Activated CD4-positive, alpha-beta T cell treated with anti-CD3 and anti-CD28 coated beads, Interleukin-2, amount 50 U/mL, for 24 hours (primary cell): ENCODE data around the gene OR8H1.

Experiments used
- DNase-seq, 2 donors: peaks; one replicate each; pipeline ENCODE4 v3.0.0-alpha.2; 2020; ENCODE audit warnings: low read depth in 1 of 2, low spot score in 1 of 2

Gene OR8H1

DNA sequence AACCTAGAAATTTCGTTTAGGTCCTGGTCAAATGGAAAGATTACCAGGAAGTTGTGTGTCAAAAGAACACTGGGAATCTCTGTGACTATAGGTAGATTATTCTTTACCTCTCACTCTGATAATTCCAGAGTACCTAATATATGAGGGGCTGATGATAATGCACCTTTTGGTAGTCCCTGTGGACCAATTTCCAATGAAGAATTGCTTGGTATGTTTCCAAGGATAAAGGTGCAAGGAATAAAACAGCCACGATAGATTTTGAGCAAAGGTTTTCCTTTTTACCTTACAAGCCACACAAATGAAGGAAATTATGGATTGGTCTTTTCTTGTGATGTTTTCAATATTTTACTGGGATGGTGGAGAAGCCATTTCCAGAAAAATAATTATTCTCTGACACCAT is at the start of gene OR8H1:
Gene OR8H1 (minus strand): TSS at position 101 of the 400 bp plus-strand sequence. CDS start 1,192 bp downstream, outside the sequence.
- no peak for DNase-seq

- no peak for DNase-seq
These were observed 48.2 kb upstream of the OR8H1 start for GRCh38 chr11:56340289-56340688.

DNA sequence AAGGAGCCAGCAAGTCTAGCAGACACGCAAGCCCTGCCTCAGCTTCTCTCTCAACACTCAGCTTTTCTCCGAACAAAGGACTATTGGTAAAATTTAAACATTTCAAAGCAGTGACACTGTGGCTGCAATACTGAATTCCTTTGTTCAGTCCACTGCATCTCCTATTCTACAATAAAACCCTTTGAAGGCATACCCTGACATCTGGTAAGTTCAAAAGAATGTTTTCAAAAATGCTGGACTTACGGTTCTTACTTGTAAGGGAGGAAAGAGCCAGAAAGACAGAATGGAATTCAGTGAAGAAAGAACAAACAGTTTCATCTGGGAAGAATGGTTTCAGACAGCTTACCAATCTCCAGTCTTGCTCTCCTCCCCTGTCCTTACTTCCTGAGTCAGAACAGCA is 41.1 kb upstream of the OR8H1 start:
- DNase-seq = no peak

GRCh38 chr11:56331861-56332491 is 39.9 kb upstream of the OR8H1 start:
- DNase-seq = no peak

DNA sequence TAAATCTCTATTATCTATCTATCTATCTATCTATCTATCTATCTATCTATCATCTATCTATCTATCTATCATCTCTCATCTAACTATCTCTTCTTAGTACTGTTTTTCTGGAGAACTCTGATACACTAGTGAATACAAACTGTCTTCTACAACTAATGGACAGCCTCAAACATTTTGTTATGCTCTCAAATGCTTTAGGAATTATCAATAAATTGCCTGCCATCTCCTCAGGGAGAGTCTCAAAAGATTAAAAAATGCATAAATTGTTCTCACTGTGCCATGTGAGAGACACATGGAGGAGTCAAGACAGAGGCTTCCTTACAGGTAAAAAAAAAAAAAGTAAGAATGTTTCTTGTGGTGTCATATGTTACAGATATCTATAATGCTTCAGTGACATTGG is 22.8 kb upstream of the OR8H1 start, which contains the start of gene OR8K3:
Gene OR8K3 (plus strand): TSS at position 301 of the 400 bp plus-strand sequence. CDS start 3,163 bp downstream, outside the sequence.
- no peak for DNase-seq

DNA sequence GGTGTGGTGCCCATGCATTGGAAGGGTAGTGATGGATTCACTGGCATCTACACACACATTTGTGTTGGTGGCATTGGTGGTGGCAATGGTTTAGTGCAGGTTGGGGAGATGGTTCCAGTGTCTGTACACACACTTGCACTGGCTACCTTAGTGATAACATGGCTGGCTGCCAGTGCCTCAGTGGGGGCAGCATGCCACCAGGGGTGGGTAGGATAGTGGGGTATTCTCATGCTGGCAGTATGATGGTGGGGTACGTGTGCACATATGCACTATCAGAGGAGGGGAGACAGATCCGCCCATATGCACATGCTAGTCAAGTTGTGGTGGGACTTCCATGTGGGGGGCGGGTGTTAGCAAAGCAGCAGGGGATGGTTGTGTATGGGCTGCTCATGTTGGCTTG is 15.8 kb upstream of the OR8H1 start:
- DNase-seq = no peak

DNA sequence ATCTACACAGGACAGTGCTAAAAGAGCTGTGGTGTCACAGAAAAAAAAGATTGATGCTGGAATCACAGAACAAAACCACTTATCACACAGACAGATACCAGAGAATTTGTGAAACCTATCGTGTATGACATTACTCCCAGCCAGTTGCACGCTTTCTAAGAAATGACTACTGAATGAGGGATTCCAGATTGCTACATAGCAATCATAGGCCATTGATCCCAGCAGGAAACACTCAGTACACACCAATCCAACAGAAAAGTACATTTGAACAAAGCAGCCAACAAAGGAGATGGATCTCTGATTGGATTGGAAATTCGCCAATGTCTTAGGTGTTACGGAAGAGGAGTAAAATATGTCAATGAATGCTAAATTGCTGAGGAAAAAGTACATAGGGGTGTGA is 4.8 kb upstream of the OR8H1 start:
- no peak for DNase-seq

DNA sequence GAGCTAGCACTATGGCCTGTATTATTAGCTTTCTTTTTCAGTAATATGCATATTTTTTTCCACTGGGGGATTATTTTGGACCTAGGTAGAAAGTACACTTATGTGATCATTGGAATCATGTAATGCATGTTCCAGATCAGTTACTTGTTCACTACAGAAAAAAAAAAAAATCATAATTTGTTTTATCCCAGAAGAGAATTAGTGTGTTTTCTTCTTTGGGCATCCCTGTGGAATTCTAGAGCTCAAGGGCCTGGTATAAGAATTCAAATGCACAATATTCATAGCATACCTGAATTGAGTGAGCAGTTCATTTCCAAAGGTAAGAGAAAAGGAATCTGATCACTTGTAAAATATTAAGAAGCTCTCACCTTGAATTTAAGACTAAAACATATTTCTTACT is 18.2 kb downstream of the OR8H1 start, which contains the start of gene OR5T1:
Gene OR5T1 (plus strand): TSS at position 301 of the 400 bp plus-strand sequence. CDS start 1,485 bp downstream, outside the sequence.
- no peak for DNase-seq

DNA sequence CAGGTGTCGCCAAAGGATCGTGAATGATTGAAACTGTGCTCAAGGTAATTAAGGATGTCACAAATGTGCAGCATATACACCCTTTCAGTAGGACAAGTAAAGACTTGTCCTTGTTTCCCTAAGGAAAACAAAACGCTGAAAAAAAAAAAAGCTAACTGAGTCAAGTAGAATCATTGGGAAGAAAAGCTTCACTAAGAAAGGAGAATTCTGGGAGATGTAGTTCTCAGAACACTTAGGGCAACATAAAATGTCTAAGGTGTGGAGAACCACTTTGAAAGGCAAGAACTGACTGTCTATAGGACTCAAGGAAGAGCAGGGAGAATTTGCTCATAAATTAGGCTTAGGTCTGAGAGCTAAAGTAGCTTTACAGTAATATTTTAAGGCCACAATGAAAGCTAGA is 21.0 kb downstream of the OR8H1 start:
- DNase-seq = no peak

GRCh38 chr11:56251954-56252353 is 40.1 kb downstream of the OR8H1 start, which contains the start of gene OR5T3:
Gene OR5T3, plus strand, starts transcription at chr11:56252254. Its CDS starts 0 bp downstream, at chr11:56252254.
- DNase-seq = no peak
